KOPT-K1 (cell line): ENCODE data around the gene CDX1.

Experiments
- H3K27ac ChIP-seq: fragments of 200-600 bp; sonication (generic); 2 replicates; pipeline ENCODE4 v1.5.1; 2016; ENCODE audit warnings: antibody characterized with exemption, mild to moderate bottlenecking, low read depth, low read length; ENCODE audit not compliant: poor library complexity, severe bottlenecking
- H3K36me3 ChIP-seq: fragments of 200-600 bp; sonication (generic); 2 replicates; pipeline ENCODE4 v1.5.1; 2017; ENCODE audit warnings: antibody characterized with exemption, mild to moderate bottlenecking, low read length, moderate library complexity; ENCODE audit not compliant: insufficient read depth
- H3K9me3 ChIP-seq: fragments of 200-600 bp; sonication (generic); 2 replicates; pipeline ENCODE4 v1.5.1; 2017; ENCODE audit warnings: antibody characterized with exemption, low read length, mild to moderate bottlenecking; ENCODE audit not compliant: insufficient read depth, poor library complexity, severe bottlenecking

The CDX1 gene

GRCh38 chr5:150175536-150175935 is 9.0 kb downstream of the CDX1 start:
- Histone ChIP-seq H3K36me3 (no peaks in the 10 kb centered on the region), H3K27ac (no peak overlapping the region), H3K9me3 (no peaks in the 10 kb centered on the region)

DNA sequence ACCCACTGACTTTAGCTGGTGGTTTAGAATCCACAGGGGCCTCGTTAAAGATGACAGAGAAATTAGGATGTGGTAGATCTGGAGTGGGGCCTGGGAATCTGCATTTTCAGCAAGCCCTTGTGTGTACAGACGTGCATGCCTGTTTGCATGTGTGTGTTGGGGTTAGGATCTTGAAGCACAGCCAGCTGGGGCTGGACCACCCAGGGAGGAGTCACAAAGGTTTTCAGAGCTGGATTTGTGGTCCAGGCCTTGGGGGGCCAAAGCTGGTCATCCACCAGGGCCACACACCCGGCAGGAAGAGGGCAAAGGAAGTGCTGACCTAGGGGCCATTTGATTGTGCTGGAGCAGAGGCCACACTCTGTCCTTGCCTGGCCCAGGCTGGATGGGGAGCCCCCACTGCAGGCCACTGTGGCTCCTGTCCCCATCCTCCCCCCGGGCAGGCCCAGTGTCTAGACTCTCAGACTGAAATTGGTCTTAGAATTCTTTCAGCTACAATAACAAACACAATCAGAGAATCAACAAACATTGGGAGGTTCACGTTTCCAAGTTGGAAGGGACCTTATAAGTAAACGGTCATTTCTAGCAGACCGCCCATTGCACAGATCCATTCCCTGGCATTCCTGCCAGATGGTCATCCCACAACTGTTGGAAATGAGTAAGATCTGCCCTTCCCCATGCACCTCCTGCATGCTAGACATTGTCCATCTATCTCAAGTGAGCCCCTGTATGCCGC is 10.3 kb downstream of the CDX1 start:
- Histone ChIP-seq H3K27ac (no peak overlapping the region), H3K9me3 (no peaks in the 10 kb centered on the region), H3K36me3 (no peaks in the 10 kb centered on the region)

DNA sequence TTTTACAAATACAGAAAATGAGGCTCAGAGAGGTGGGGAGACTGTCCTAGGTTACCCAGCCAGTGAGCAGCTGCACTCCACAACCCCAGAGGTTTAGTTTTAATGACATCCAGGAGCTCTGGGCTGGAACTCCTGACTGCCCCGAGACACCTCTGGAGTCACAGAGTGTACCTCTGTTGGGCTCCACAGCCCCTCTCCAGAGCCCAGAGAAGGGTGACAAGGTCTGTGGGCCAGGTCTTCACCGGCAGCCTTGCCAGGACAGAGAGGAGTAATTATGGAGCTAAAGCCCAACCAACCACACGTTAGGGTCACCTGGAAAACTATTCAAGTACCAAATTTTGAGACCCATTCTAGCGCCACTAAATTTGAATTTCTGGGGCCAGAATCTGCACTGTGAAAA is 11.1 kb downstream of the CDX1 start:
- no peaks in the 10 kb centered on the region for H3K36me3 ChIP-seq
- H3K27ac ChIP-seq, result no peak overlapping the region
- H3K9me3 ChIP-seq, result no peaks in the 10 kb centered on the region

- H3K9me3 ChIP-seq, result no peaks in the 10 kb centered on the region
Observed at GRCh38 chr5:150178262-150178661, 11.7 kb downstream of the CDX1 start.

GRCh38 chr5:150179019-150179620 is 12.5 kb downstream of the CDX1 start:
- Histone ChIP-seq H3K36me3 (no peaks in the 10 kb centered on the region), H3K9me3 (no peaks in the 10 kb centered on the region), H3K27ac (no peak overlapping the region)

More at GRCh38 chr5:150178262-150178661, 11.7 kb downstream of the CDX1 start:
- Histone ChIP-seq H3K27ac (no peak overlapping the region), H3K36me3 (no peaks in the 10 kb centered on the region)

- no peaks in the 10 kb centered on the region for H3K36me3 ChIP-seq
- no peaks in the 10 kb centered on the region for H3K9me3 ChIP-seq
- no peak overlapping the region for H3K27ac ChIP-seq
Observed at GRCh38 chr5:150180241-150181026, 13.9 kb downstream of the CDX1 start.

DNA sequence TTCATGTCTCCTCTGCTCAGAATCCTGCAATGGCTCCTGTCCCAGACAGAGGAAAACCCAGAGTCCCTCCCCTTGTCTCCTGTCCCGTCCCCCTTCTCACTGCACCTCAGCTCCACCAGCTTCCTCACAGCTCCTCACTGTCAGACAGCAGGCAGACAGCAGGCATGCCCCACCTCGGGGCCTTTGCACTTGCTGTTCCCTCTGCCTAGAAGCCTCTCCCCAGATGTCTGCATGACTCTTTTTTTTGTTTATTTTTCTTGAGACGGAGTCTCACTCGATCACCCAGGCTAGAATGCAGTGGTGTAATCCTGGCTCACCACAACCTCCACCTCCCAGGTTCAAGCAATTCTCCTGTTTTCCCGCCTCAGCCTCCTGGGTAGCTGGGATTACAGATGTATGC is 14.4 kb downstream of the CDX1 start:
- no peaks in the 10 kb centered on the region for H3K9me3 ChIP-seq
- H3K27ac ChIP-seq, result no peak overlapping the region
- no peaks in the 10 kb centered on the region for H3K36me3 ChIP-seq

- Histone ChIP-seq H3K27ac (no peak overlapping the region), H3K36me3 (no peaks in the 10 kb centered on the region), H3K9me3 (no peaks in the 10 kb centered on the region)
Observed at GRCh38 chr5:150181766-150182545, 15.4 kb downstream of the CDX1 start.

GRCh38 chr5:150182774-150183173 is 16.2 kb downstream of the CDX1 start:
- H3K36me3 ChIP-seq, result no peaks in the 10 kb centered on the region
- H3K9me3 ChIP-seq, result no peaks in the 10 kb centered on the region
- no peak overlapping the region for H3K27ac ChIP-seq

DNA sequence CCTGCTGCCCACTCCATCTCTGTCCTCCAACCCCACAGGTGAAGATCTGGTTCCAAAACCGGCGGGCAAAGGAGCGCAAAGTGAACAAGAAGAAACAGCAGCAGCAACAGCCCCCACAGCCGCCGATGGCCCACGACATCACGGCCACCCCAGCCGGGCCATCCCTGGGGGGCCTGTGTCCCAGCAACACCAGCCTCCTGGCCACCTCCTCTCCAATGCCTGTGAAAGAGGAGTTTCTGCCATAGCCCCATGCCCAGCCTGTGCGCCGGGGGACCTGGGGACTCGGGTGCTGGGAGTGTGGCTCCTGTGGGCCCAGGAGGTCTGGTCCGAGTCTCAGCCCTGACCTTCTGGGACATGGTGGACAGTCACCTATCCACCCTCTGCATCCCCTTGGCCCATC is 16.9 kb downstream of the CDX1 start:
- Histone ChIP-seq H3K9me3 (no peaks in the 10 kb centered on the region), H3K27ac (no peak overlapping the region), H3K36me3 (no peaks in the 10 kb centered on the region)

DNA sequence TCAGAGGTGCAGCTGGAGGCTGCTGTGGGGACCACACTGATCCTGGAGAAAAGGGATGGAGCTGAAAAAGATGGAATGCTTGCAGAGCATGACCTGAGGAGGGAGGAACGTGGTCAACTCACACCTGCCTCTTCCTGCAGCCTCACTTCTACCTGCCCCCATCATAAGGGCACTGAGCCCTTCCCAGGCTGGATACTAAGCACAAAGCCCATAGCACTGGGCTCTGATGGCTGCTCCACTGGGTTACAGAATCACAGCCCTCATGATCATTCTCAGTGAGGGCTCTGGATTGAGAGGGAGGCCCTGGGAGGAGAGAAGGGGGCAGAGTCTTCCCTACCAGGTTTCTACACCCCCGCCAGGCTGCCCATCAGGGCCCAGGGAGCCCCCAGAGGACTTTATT is 17.4 kb downstream of the CDX1 start:
- no peaks in the 10 kb centered on the region for H3K9me3 ChIP-seq
- no peaks in the 10 kb centered on the region for H3K36me3 ChIP-seq
- no peak overlapping the region for H3K27ac ChIP-seq

- Histone ChIP-seq H3K9me3 (no peaks in the 10 kb centered on the region), H3K27ac (no peak overlapping the region), H3K36me3 (no peaks in the 10 kb centered on the region)
Observed at GRCh38 chr5:150184990-150185912, 18.7 kb downstream of the CDX1 start.

GRCh38 chr5:150186137-150186536 is 19.6 kb downstream of the CDX1 start:
- H3K27ac ChIP-seq, result no peak overlapping the region
- H3K36me3 ChIP-seq, result no peaks in the 10 kb centered on the region
- H3K9me3 ChIP-seq, result no peaks in the 10 kb centered on the region

DNA sequence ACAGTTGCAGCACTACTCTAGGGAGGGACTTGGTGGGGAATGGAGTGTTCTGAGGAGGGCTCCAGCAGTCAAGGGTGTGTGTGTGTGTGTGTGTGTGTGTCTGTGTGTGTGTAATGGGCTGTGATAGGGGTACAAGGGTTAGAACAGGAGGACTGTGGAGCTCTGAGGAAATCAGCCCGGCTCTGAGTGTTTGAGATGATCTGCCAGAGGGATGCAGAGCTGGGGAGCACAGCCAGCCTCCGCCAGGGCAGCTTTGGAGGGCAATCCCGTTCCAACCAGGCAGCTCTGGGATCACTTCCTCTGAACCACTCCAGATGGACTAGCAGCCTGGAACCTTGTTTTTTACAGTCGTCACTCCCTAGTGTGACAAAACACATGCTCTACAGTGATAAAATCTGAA is 20.3 kb downstream of the CDX1 start:
- Histone ChIP-seq H3K9me3 (no peaks in the 10 kb centered on the region), H3K27ac (no peak overlapping the region), H3K36me3 (no peaks in the 10 kb centered on the region)
